IPS-15b (cell line): ENCODE measurements around the gene HK2.
"Not testable (repeated sequence)": the region's sequence is repeated elsewhere in the genome, so short reads cannot be mapped to it uniquely, and the experiment has no call there.

ENCODE experiments used
- H3K27me3 ChIP-seq: one replicate; pipeline ENCODE4 v1.6.1; 2013; ENCODE audit warnings: low read length; ENCODE audit not compliant: control insufficient read depth, insufficient read depth
- H3K36me3 ChIP-seq: one replicate; pipeline ENCODE4 v1.6.1; 2013; ENCODE audit warnings: low read length; ENCODE audit not compliant: control insufficient read depth, insufficient read depth
- H3K4me1 ChIP-seq: one replicate; pipeline ENCODE4 v1.6.1; 2013; ENCODE audit warnings: mild to moderate bottlenecking, low read length; ENCODE audit not compliant: control insufficient read depth, insufficient read depth
- H3K4me3 ChIP-seq: one replicate; pipeline ENCODE4 v1.5.1; 2013; ENCODE audit warnings: low read depth, low read length
- H3K9ac ChIP-seq: one replicate; pipeline ENCODE4 v1.6.1; 2013; ENCODE audit warnings: low read depth, mild to moderate bottlenecking, low read length
- H3K9me3 ChIP-seq: one replicate; pipeline ENCODE4 v1.6.1; 2013; ENCODE audit warnings: mild to moderate bottlenecking, low read length; ENCODE audit not compliant: control insufficient read depth, insufficient read depth

Gene HK2

DNA sequence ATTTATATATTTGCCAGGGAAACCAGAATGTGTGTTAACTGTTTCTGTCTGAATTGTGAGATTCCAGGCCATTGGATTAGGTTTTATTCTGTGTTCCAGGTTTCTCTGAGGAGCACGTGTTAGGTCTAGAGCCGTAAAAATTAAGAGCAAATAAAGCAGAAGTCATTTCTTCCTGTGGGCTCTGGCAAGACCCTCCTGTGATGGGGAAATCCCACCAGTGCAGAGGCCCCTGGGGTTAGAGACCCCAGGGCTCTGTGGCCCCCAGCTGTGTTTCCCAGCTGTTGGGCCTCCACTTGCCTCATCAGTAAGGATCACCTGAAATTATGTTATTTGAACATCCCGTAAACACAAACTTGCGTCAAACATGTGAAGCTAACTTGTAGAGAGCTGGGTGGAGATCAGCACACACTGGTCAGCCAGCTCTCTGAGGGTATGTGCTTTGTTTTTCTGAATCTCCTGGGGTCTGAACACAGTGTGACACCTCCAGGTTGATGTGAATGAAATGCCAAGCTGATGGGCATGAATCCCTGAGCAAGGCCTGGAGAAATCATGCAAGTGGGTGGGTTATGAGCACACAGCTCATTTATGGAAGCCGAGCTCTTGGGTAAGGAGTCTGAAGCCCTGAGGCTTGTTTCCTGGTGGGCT, 50.3 kb downstream of the HK2 start:
- H3K36me3 ChIP-seq = peaks cover 77% of the 10 kb centered on the region

DNA sequence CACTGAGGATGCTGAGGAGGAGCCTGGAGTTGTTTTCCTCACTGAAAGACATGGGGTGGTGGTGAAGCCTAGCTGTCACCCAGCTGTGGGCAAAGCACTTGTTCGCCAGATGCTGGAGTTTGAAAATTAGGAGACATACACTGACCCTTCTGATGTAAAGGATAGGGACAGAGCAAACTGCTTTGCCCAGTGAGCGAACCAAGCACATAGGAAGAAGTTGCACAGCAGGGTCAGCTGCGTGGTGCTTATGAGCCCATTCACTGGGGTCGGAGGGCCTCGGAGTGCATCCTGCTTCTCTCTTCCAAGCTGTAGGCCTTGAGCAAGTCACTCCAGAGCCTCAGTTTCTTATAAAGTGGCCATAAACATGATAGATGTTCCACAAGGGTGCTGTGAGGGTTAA, 50.9 kb downstream of the HK2 start:
- H3K9me3 ChIP-seq = no peaks in the 10 kb centered on the region
- H3K9ac ChIP-seq = no peak overlapping the region
- H3K27me3 ChIP-seq = no peaks in the 10 kb centered on the region
- H3K4me3 ChIP-seq = no peak overlapping the region
- no peaks in the 10 kb centered on the region for H3K4me1 ChIP-seq
- peaks cover 72% of the 10 kb centered on the region for H3K36me3 ChIP-seq

More for the DNA sequence above, 50.3 kb downstream of the HK2 start:
- Histone ChIP-seq H3K27me3 (no peaks in the 10 kb centered on the region), H3K9ac (no peak overlapping the region), H3K9me3 (no peaks in the 10 kb centered on the region), H3K4me1 (no peaks in the 10 kb centered on the region), H3K4me3 (no peak overlapping the region)

DNA sequence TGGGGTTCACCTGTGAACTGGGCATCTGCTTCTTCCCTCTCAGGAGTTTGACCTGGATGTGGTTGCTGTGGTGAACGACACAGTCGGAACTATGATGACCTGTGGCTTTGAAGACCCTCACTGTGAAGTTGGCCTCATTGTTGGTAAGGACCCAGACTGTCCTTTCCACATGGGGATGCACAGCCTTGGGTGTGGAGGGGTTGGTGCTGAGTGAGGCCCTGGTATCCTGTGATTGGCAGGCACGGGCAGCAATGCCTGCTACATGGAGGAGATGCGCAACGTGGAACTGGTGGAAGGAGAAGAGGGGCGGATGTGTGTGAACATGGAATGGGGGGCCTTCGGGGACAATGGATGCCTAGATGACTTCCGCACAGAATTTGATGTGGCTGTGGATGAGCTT, 52.3 kb downstream of the HK2 start:
- H3K9me3 ChIP-seq = no peaks in the 10 kb centered on the region
- no peak overlapping the region for H3K9ac ChIP-seq
- H3K27me3 ChIP-seq = no peaks in the 10 kb centered on the region
- no peak overlapping the region for H3K4me3 ChIP-seq
- no peaks in the 10 kb centered on the region for H3K4me1 ChIP-seq
- peaks cover 77% of the 10 kb centered on the region for H3K36me3 ChIP-seq

DNA sequence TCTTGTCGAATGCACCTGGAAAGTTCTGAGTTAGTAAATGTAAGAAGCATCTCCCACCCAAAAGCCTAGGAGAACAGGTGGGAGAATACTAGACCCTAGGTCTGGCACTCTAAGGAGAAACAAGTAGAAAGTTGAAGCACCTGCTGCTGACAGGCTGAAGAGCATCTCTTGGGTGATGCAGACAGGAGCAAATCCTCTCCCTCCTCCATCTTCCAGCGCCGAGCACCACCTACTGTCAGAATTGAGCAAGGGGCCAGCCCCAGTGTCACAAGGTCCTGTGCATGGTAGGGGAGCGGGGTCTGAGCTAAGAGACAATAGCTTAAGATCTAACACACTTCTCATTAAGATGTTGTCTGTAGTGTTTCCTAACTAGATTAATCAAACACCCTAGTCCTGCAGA, 52.9 kb downstream of the HK2 start:
- H3K36me3 ChIP-seq = peaks cover 76% of the 10 kb centered on the region
- no peaks in the 10 kb centered on the region for H3K27me3 ChIP-seq
- no peaks in the 10 kb centered on the region for H3K9me3 ChIP-seq
- H3K9ac ChIP-seq = no peak overlapping the region
- no peaks in the 10 kb centered on the region for H3K4me1 ChIP-seq
- no peak overlapping the region for H3K4me3 ChIP-seq

DNA sequence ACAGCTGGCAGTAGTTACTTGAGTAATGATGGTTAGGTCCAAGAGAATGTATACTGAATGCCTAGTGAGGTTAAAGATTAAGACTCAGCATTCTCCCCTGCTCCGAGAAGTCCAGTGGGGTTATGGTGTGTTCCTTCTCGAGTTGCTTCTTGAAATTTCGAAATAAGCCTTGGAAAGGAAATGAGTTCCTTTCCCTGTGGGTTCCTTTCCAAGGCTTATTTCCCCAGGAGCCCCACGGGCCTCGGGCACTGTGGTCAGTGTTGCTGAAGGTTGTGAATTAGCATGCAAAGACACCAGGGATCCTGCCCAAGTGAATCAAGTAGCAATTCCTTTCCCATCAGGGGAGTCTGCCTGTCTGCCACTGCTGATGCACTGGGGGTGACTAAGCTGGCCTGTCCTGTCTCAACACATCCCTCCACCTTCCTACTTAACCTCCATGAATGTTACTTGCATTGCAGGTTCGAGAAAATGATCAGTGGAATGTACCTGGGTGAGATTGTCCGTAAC, 53.6 kb downstream of the HK2 start:
- Histone ChIP-seq H3K27me3 (no peaks in the 10 kb centered on the region), H3K9me3 (no peaks in the 10 kb centered on the region), H3K36me3 (peaks cover 73% of the 10 kb centered on the region), H3K4me3 (no peak overlapping the region), H3K4me1 (no peaks in the 10 kb centered on the region), H3K9ac (no peak overlapping the region)

DNA sequence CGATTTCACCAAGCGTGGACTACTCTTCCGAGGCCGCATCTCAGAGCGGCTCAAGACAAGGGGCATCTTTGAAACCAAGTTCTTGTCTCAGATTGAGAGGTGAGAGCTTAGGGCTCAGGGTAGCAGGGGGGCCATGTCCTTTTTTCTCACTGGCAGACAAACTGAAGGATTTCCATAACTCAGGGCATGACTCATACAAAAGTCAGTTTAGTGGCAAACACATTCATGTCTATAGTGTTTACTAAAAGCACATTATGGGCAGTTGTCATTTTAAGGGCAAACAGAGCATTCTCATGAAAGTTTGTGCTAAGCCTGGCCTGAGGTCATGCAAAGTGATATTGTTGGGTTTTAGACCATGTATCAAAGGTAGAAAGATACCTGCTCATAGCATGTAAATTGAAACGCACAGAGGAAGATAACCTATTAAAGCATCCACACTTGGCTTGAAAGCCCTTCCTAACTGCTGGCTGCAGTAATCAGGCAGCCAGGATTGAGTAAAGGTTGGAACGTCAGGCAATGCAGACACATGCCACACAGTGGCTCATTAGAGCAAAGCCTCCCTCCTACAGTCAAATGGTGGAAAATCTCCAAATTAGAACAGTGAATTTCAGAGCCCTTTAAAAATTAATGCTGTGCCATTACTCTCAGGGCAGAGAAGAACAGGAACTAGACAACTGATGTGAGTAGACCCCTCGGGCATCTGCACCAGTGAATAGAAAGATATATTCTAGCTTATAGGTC, 54.2 kb downstream of the HK2 start:
- Histone ChIP-seq H3K9ac (no peak overlapping the region), H3K36me3 (peaks cover 67% of the 10 kb centered on the region), H3K9me3 (no peaks in the 10 kb centered on the region), H3K27me3 (no peaks in the 10 kb centered on the region), H3K4me1 (no peaks in the 10 kb centered on the region), H3K4me3 (no peak overlapping the region)

DNA sequence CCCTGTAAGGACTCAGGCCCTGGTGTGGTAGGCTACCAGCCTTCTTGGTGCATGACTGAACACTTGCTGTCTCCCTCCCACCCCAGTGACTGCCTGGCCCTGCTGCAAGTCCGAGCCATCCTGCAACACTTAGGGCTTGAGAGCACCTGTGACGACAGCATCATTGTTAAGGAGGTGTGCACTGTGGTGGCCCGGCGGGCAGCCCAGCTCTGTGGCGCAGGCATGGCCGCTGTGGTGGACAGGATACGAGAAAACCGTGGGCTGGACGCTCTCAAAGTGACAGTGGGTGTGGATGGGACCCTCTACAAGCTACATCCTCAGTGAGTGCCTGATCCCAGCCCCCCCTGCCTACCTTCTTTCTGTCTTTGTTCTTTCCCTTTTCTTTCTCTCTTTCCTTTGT, 55.2 kb downstream of the HK2 start:
- no peaks in the 10 kb centered on the region for H3K9me3 ChIP-seq
- H3K4me1 ChIP-seq = no peaks in the 10 kb centered on the region
- no peak overlapping the region for H3K9ac ChIP-seq
- peaks cover 62% of the 10 kb centered on the region for H3K36me3 ChIP-seq
- no peak overlapping the region for H3K4me3 ChIP-seq
- no peaks in the 10 kb centered on the region for H3K27me3 ChIP-seq

DNA sequence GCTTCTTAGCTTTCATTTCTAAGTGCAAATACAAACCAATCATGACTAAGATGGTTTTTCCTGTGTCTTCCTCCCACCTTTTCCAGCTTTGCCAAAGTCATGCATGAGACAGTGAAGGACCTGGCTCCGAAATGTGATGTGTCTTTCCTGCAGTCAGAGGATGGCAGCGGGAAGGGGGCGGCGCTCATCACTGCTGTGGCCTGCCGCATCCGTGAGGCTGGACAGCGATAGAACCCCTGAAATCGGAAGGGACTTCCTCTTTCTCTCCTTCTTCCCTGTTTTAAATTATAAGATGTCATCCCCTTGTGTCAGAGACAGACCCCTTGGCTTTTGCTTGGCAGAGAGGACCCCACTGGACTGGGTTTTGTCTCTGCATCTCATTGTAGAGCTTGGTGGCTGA, 56.8 kb downstream of the HK2 start:
- H3K4me1 ChIP-seq = peaks cover under 1% of the 10 kb centered on the region
- no peaks in the 10 kb centered on the region for H3K27me3 ChIP-seq
- no peak overlapping the region for H3K4me3 ChIP-seq
- no peaks in the 10 kb centered on the region for H3K9me3 ChIP-seq
- H3K9ac ChIP-seq = no peak overlapping the region
- peaks cover 50% of the 10 kb centered on the region for H3K36me3 ChIP-seq

DNA sequence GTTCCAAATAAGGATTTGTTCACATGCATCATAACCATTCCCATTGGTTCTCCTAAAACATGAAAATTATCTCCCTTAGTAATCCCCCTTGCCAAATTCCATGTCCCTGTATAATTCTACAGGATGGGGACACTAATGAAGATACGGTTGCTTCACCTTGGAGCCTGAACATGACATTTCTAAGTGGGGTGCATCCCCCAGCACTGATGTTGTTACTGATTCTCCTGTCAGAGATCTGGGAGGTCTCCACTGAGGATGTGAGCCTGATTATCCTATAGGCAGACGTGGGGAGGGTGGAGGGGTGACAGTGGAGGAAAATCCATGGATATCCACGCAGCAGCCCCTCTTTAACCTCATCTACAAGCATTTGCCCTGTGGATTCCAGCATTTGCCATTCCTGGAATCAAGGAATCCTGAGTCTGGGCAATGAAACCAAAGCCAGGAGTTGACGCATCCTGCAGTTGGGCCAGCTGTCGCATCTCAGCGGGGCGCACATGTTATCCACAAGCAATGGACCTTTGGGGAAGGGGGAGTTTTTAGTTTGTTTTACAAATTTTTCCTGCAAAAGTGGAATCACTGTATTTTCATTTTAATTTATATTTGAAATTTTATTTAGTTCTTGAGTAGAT, 57.3 kb downstream of the HK2 start:
- Histone ChIP-seq H3K36me3 (peaks cover 45% of the 10 kb centered on the region), H3K4me1 (peaks cover 2% of the 10 kb centered on the region), H3K4me3 (no peak overlapping the region), H3K9ac (no peak overlapping the region), H3K9me3 (no peaks in the 10 kb centered on the region), H3K27me3 (no peaks in the 10 kb centered on the region)

DNA sequence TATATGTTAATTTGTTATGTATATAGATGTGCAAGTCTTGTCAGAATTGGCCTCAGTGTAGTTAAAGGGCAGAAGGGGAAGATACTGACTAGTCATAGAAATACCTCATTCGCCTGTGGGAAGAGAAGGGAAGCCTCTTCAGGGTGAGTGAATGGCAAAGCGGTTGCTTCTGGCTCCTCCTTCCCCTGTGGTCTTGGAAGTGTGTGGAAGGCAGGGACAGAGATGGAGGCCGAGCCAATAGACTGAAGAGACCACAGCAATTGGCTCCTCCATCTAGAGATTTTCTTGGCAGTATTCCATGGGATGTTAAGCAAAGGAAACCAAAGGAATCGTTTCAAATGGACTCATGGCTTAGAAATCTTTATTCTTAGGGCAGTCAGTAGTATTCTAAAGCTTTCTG, 57.9 kb downstream of the HK2 start:
- not testable (repeated sequence) for H3K9me3 ChIP-seq, H3K27me3 ChIP-seq, H3K4me1 ChIP-seq, H3K9ac ChIP-seq, H3K4me3 ChIP-seq
- H3K36me3 ChIP-seq = peaks cover 42% of the 10 kb centered on the region

DNA sequence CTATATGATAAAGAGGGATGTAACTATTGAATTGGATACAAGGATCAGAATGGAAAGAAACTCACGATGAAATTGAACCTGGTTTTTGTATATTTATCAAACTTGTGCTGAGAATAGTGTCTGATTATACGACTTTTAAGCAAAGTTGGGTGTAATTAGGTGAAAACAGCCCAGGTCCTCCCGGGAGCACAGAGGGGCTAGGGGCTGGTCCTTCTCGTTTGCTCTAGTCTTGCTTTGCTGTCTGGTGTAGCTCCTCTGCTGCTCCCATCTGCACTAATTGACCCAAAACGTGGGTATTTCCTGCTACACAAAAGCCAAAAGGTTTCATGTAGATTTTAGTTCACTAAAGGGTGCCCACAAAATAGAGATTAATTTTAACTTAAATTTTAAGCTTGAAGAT, 58.7 kb downstream of the HK2 start:
- H3K4me3 ChIP-seq = no peak overlapping the region
- H3K9me3 ChIP-seq = no peaks in the 10 kb centered on the region
- no peak overlapping the region for H3K9ac ChIP-seq
- H3K36me3 ChIP-seq = peaks cover 35% of the 10 kb centered on the region
- no peaks in the 10 kb centered on the region for H3K27me3 ChIP-seq
- peaks cover 5% of the 10 kb centered on the region for H3K4me1 ChIP-seq

DNA sequence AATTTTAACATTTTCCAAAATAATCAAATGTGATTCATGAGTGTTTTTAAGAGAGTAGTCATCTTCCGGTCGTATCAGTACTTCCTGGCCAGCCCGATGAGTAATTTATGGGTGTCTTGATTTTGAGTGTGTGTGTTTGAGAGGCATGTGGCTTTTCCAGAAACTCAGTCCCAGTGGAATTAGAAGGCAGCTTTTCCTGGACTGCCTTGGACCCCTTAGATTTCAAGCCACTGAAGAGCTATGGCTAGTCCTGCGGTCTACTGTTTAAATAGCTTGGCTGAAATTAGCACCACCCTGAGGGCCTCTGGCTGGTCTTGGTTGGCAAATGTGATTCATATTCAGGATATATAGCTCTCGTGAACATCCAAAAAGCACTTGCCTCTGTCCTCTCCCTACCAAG, 59.4 kb downstream of the HK2 start:
- H3K36me3 ChIP-seq = peaks cover 28% of the 10 kb centered on the region
- H3K4me3 ChIP-seq = no peak overlapping the region
- peaks cover 5% of the 10 kb centered on the region for H3K4me1 ChIP-seq
- H3K9ac ChIP-seq = no peak overlapping the region
- no peaks in the 10 kb centered on the region for H3K27me3 ChIP-seq
- H3K9me3 ChIP-seq = no peaks in the 10 kb centered on the region
